SK-N-SH treated with all-trans-retinoic acid at 6 μM for 48 hours (cell line): ENCODE results near the gene TGFBR2.

Experiments
- ARNTL ChIP-seq: fragments of 450-650 bp; formaldehyde crosslinking; IDR thresholded peaks from 2 replicates; pipeline ENCODE4 v1.5.0; 2020; ENCODE audit warnings: low read depth, mild to moderate bottlenecking, moderate library complexity, borderline replicate concordance
- ZNF70 ChIP-seq: fragments of 450-650 bp; formaldehyde crosslinking; IDR thresholded peaks from 2 replicates; pipeline ENCODE4 v1.5.0; 2020; ENCODE audit warnings: mild to moderate bottlenecking, moderate library complexity

GRCh38 chr3:30680789-30681648, 74.6 kb downstream of the TGFBR2 start:
- TF ChIP-seq ARNTL (no peak), ZNF70 (no peak)
